ENCODE results near the gene RTP2. TPM values are rescaled to one million over a fixed set of nuclear protein-coding genes. Genes with fewer than 3 reads are reported as not detected.

The RTP2 gene
- total and polyA plus RNA-seq, 2 of the 4 experiments (the other 2 are of a cell fraction): not detected

GRCh38 chr3:187744169-187745151 lies 42.1 kb upstream of the RTP2 start:
- H3K27ac ChIP-seq (ENCODE audit: insufficient read depth, low read length): peak overlapping the region; percentile 90
- dilution Hi-C loops (cut with HindIII; ENCODE audit: low sequenced_read_pairs, unreplicated experiment) (loop anchor here (10.0 to 25.0 kb wide), 2 partner anchors 568 to 1210 kb away; no protein-coding TSS in a partner anchor), in situ Hi-C loops (cut with MboI; ENCODE audit: low sequenced_read_pairs) (loop anchor here (5.0 to 25.0 kb wide), 7 partner anchors 430 to 1208 kb away; no protein-coding TSS in a partner anchor), intact Hi-C loops (cut with micrococcal nuclease) (loop anchor here (1.0 to 5.0 kb wide), 8 partner anchors 213 to 1298 kb away; no protein-coding TSS in a partner anchor)
- POLR2A ChIA-PET (ENCODE audit: unreplicated experiment): interaction anchor here (0.9 to 1.3 kb wide), 4 partner anchors 241 to 526 kb away, joined by 3 read pairs; no protein-coding TSS in a partner anchor
- peaks cover 5% of the 10 kb centered on the region; the same call in 1 of the 2 replicates for H3K4me1 ChIP-seq (ENCODE audit: control insufficient read depth, insufficient read depth, low read length)
- H3K9me1 ChIP-seq (ENCODE audit: insufficient read depth, low read length): no peaks in the 10 kb centered on the region
- no peaks in the 10 kb centered on the region for H3K36me3 ChIP-seq (ENCODE audit: control insufficient read depth, insufficient read depth, low read length)
- H3K23ac ChIP-seq (ENCODE audit: low read depth, low read length): peak overlapping the region; percentile 70
- no peak overlapping the region for H2BK20ac ChIP-seq (ENCODE audit: low read depth, low read length)
- H3K14ac ChIP-seq (replicated peaks; ENCODE audit: low read depth, low read length): peak overlapping the region; percentile 95
- ATAC-seq (ENCODE audit: low read depth) (no peak), DNase-seq (peak; percentile 49)
- peak; percentile 21; the same call in 1 of the 2 replicates for TF ChIP-seq MAZ (IDR thresholded peaks at IDR 0.05; ENCODE audit: borderline replicate concordance, low read depth, low read length)
- peak; percentile 16; the same call in 1 of the 2 replicates for TF ChIP-seq RAD21 (IDR thresholded peaks at IDR 0.05; ENCODE audit: low read length)
- TF ChIP-seq ELK1 (IDR thresholded peaks at IDR 0.05; ENCODE audit: borderline replicate concordance, low read depth, low read length): no peak
- H4K5ac ChIP-seq (ENCODE audit: low read depth, low read length): peak overlapping the region; percentile 20
- 1% methylated on average over 27 of the region's 55 CpGs; no CpG with 5 or more reads in 1 of the 2 experiments for WGBS, 2 experiments (ENCODE audit: extremely low coverage in 2 of 2, insufficient read length in 1 of 2)
- H3K27me3 ChIP-seq (ENCODE audit: control insufficient read depth, insufficient read depth, low read length): no peaks in the 10 kb centered on the region
- H3K9me3 ChIP-seq (ENCODE audit: control insufficient read depth, insufficient read depth, low read length): no peaks in the 10 kb centered on the region
- peak overlapping the region; percentile 83 for H2AFZ ChIP-seq (replicated peaks; ENCODE audit: low read length, poor library complexity)
- peak overlapping the region; percentile 82 for H3K18ac ChIP-seq (ENCODE audit: low read depth, low read length)
- peaks cover 0 to 46% of the 10 kb centered on the region in 2 experiments for H3K79me1 ChIP-seq (ENCODE audit: low read depth in 1 of 2, low read length in 2 of 2)
- H3K56ac ChIP-seq (ENCODE audit: extremely low read depth, insufficient read depth, low read length): peak overlapping the region; percentile 78
- H4K91ac ChIP-seq (ENCODE audit: insufficient read depth, low read depth, low read length): peak overlapping the region; percentile 77
- H4K8ac ChIP-seq (ENCODE audit: low read depth in 2 of 2, low read length in 2 of 2): peak overlapping the region; percentile 15 to 46
- CTCF ChIA-PET: interaction anchor here (0.5 to 1.4 kb wide), 4 partner anchors 241 to 1210 kb away, joined by 3 to 6 read pairs (median 3); no protein-coding TSS in a partner anchor
- peak overlapping the region; percentile 87 for H3K4ac ChIP-seq (ENCODE audit: low read depth, low read length)
- H4K20me1 ChIP-seq (ENCODE audit: insufficient read depth, low read length): peaks cover 31% of the 10 kb centered on the region
- peak overlapping the region; percentile 80 for H2BK120ac ChIP-seq (ENCODE audit: low read depth, low read length)
- peak overlapping the region; percentile 59 for H2AK5ac ChIP-seq (ENCODE audit: low read depth, low read length)
- peak overlapping the region; percentile 81 for H2AK9ac ChIP-seq (replicated peaks; ENCODE audit: low read depth, low read length, poor library complexity)
- H3K4me2 ChIP-seq (ENCODE audit: low read depth, low read length): peak overlapping the region; percentile 54
- BruUV-seq (replicated peaks): TSS peak; percentile 87
- peak overlapping the region; percentile 42; the same call in 1 of the 3 replicates for H2BK15ac ChIP-seq (ENCODE audit: low read depth, low read length)
- H3K9ac ChIP-seq (ENCODE audit: low read depth, low read length): peak overlapping the region; percentile 90
- H3K4me3 ChIP-seq (ENCODE audit: insufficient read depth, low read depth, low read length): peak overlapping the region; percentile 83
- peak overlapping the region; percentile 75 for H2BK5ac ChIP-seq (ENCODE audit: low read depth, low read length, poor library complexity, severe bottlenecking)
